SIG-M5 treated with dmso at 0.1 percent for 504 hours (cell line): ENCODE measurements around the gene SESN1.

Source experiments
- DNase-seq: peaks from one replicate; lab custom pipeline; 2025; ENCODE audit not compliant: unreplicated experiment; lab: John Stamatoyannopoulos, UW

The SESN1 gene

DNA sequence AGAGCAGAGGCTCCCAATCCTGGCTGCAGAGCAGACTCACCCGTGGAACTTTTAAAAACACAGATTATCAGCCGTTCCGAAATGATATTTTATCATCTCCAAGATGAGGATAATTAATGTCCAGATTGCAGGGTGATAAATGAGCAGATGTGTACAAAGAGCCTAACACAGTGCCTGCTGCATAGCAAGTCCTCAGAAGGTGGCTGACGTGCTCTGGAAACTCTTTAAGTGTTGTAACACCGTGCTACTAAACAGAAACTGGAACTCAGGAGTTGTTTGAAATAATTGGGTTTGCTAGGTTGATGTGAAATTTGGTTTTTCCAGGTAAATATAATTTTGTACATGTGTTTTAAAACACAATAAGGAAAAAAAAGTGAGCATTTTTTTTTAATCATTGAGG, 128.4 kb downstream of the SESN1 start:
- peak; percentile 41 for DNase-seq

DNA sequence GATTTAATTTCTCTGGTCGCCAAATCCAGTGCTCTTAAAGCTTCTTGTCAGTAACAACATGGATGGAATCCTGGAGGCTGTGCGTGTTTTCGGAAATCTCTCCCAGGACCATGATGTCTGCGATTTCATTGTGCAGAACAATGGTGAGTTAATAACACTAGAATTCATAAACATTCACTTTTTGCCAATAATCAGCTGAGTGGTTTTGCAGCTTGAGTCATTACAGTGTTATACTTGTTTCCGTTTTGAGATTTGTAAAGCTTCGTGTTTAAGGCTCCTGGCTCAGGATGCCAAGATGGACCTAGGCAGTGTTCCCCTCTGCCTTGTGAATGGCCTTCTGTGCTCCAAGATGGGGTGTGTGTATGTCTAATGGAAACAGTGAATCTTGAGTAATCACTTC, 132.7 kb downstream of the SESN1 start:
- no peak for DNase-seq

DNA sequence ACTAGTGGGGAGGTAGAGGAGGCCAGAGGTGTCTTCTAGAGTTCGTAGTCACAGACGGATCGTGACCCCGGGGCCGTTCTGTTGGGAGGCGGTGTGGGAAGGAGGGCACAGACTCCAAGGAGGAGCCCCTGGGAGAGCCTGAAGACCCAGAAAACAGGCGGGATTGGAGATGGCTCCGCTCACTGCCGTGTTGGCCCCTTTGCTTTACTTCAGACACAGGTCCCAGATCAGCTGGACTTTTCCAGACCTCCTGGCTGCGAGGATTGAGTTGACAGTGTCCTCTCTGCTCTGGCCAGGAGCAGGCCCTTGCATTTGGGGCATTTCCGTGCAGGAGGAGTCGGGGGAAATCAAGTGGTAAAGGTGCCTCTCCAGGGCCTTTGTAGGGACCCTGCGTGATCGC, 133.6 kb downstream of the SESN1 start:
- no peak for DNase-seq

DNA sequence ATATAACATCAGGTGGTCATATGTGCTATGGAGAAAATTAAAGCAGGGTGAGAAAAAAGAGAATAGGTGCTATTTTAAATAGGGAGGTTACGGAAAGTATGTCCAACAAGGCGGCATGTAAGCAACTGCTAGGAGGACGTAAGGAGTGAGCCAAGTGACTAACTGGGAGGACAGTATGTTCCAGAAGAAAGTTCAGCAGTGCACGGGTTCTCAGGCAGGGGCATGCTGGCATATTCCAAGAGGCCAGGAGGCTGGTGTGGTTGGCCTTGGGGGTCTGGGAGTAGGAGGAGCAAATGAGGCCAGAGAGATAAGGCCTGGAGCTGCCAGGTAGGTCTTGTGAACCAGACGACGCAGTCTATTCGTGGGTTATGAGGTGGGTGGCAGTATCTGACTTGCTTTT, 134.0 kb downstream of the SESN1 start:
- no peak for DNase-seq

DNA sequence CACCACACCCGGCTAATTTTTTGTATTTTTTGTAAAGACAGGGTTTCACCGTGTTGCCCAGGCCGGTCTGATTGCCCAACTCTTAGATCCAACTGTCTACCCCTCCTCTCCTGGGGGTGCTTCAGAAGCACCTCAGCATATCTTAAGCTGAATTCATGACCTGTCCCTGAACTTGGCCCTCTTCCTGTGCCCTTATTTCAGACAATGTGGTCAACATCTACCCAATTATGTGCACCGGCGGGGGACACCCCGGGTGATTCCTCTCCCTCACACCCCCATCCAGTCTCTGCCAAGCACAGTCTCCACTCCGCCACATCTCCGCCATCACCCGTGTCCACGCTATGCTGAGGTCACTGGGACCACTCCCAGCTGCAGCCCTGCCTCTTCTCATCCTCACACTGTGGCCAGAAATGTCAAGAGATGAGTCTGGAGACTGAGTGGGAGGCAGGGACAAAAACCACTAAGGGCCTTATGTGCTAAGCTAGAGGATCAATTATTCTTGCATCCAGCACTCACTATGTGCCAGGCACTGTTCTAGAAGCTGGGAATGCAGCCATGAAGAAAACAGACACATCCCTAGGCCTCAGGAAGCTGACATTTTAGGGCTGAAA, 134.6 kb downstream of the SESN1 start:
- DNase-seq = no peak

DNA sequence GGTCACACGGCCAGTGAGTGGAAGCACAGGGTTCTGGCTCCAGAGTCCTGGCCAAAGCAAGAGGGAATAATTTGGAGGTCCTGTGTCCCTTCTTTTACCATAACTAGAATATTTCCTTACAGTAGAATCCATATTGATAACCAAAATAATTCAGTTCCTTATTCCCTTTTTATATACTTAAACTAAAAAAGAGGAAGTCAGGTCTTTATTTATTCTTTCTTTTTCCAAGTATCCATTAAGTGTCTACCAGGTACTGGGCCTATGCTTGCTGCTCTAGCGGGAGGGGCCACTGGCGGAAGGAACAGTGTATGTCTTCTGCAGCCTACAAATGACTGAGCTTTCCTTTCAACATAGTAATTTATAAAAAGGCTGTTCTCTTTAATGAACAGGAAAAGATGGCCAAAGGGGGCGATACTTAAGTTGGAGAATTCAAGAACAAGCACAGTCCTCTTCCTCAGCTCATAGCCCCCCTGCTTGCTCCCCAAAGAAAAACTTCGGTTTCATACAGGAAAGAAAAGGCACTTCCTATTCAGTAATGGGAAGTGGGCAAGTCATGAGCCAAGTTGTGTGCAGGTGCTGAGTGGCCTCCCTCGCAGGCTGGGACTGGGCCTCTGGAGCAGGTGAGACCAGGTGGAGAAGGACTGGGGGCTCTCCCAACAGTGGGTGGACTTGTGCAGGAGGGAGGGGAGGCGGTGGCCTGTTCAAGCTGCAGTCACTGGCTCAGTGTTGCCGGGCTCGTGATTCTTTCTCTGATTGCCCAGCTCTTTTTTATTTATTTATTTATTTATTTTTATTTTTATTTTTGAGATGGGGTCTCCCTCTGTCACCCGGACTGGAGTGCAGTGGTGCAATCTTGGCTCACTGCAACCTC, 135.5 kb downstream of the SESN1 start:
- DNase-seq = peak; percentile 3

DNA sequence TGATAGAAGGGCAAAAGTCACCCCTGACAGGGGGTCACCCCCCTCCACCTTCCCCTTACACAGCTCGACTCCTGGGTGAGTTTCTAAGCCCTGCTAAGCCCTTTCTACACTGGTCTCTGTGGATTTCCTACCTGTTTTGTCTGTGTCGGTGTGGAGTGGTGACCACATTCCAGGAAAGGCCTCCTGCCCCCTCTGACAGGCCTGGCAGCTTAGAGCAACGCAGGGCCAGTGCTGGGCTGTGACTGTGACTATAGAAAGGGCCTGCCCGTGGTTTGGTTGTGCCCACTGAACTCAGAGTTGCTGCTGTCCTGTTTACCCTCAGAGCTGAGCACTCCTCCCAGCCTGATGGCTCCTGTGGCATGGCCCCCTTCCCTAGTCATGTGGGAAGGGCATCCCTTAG, 137.4 kb downstream of the SESN1 start:
- DNase-seq = no peak

DNA sequence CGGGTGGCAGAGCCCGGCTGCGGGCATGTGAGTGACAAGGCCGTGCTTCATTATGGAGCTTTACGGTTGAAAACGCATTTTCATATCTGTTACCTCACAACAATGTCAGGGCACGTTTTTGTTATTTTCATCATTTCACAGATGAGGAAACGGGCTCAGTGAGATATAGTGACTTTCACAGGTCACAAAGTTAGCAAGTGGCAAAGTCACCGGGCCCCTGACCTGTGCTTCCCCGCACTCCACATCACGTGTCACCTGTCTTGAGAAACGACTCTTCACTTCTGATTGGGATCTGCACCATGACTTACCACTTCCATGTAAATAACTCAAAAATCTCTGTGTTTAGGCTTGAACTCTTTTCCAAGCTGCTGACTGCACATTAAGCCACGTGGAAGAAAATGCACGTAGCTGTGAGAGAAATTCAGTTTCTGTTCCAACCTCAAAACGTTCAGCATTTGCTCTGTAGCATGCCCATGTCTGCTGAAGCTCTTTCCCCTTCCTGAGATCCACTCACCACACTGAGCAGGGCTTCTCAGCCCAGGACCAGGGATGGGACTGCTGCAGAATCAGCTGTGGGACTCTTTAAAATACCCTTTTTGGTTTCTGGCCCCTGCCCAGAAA, 139.2 kb downstream of the SESN1 start:
- no peak for DNase-seq

DNA sequence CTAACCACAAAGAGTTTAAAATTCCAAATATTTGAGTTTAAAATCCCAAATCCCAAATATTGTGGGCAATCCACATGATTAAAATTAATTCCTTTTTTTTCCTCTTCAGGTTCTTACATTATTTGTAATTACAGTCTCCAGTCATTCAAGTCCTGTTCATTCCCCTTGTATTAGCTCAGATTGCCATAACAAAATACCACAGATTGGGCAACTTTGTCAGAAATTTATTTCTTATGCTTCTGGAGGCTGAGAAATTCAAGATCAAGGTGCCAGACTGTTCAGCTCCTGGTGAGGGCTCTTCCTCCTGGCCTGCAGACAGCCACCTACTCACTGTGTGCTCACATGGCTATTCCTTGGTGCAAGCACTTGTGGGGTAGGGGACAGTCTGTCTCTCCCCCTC, 141.0 kb downstream of the SESN1 start:
- DNase-seq = no peak

DNA sequence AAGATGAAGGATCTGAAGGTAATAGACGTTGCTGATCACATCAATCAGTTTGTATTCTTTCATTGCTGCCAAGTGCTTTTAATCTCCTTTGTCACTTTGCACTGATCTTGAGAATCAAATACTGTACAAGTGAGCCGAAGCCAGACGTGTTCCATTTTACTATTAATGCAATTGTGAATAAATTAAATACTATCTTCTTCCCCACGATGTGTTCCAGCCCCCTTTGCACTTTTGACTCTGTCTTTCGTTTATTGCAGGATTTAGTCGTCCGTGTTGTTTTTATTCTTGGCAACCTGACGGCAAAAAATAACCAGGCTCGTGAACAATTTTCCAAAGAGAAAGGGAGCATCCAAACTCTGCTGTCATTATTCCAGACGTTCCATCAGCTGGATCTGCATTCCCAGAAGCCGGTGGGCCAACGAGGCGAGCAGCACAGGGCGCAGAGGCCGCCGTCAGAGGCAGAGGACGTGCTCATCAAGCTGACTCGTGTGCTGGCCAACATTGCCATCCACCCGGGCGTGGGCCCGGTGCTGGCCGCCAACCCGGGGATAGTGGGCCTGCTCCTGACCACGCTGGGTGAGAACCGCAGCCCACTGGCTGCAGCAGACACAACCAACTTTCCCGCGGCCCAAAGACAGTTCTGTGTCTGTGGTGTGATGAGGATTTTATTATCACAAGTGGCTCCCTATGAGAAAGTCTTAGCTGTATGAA, 141.7 kb downstream of the SESN1 start:
- DNase-seq = no peak

DNA sequence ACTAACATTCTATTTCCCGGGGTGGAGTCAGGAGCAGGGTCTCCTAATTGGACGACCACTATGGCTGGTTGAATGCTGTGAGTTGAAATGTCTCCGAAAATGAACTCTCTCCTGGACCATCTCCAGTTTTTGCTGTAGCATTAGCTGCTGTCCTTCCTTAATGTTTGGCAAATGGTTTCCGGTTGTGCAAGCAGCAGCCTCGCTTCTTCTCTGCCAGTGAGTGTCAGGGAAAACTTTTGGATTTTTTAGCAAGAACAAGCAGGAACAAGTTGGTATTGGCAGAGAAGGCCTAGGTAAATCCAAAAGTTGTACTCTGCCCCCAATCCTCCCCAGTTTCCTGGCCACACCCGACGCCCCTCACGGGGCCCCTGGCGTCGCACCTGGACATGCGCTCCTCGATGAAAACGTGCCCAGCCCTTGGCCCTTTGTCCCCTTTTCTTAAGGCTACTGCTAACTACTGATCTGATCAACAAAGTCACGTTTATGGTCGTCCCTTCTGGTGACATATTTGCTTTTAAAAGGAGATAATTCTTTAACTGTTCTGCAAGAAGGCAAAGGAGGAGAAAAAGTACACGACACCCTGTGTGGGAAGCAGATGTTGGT, 143.2 kb downstream of the SESN1 start:
- DNase-seq = no peak

DNA sequence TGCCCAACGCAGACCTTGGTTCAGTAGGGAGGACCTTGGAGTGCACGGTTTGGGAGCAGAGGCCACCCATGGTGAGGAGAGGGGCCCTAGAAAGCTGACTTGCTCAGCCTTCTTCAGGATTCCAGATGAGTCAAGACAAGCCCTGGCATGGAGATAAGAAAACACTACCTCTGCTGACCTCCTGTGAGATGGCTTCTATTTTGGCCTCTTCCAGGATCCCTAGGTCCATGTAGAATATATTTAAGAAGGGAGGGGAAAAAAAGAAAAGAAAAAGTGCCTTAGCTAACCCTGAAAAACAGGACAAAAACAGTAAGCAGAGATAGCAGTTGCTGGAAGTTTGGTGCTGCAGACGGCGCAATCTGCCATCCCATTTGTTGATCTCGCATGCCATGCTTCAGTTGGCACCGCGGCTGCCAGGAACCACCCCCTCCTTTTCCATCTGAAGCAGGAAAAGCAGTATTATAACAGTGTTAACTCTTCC, 146.4 kb downstream of the SESN1 start:
- no peak for DNase-seq

DNA sequence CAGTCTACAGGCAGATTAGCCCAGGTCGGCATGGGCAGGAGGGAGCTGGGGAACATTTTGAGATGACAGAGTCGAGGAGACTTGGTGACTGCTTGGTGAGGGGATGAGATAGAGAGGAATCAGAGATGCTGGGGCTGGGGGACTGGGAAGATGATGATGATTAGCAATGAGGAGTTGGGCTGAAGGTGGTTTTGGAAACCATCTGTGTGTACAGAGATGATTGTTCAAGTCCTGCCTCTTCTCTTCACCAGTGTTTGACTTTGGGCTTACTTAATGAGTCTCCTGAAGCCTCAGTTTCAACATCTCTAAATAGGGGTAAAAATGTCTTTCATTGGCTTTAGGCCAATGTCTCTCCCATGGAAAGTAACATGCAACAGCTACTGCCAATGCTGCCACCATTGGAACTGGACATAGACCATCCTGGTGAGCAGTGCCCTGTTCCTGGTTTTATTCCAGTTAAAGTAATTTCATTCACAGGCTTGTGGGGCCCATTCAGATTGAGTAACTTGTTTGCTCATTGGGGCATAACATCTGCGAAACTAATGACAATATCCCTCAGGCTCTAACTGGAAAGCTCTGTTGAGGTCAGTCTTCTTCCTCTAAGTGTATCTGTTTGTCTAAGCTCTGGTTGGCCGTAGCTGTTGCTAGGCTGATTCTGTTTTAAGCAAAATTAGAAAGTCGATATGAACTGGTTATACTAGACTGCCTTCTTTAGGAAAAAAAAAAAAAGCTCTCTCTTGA, 147.4 kb downstream of the SESN1 start:
- peak; percentile 81 for DNase-seq

DNA sequence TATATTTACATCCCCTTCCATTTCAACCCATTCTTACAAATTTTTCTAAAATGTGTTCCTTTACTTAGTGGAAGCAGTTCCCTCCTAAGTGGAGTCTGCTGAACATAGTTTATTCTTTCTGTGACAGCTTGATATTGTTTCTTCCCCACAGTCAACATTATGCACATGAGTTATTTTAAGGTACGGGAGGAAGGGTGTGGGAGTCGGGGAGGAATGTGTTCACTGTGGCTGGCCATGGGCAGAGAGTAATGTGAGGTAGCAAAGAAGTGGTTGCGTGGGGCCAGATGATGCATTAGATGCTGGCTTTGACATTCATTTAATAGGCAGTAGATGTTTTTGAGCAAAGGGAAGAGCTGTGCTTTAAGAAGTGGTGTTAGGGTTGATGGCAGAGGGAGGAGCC, 148.0 kb downstream of the SESN1 start:
- DNase-seq = no peak

DNA sequence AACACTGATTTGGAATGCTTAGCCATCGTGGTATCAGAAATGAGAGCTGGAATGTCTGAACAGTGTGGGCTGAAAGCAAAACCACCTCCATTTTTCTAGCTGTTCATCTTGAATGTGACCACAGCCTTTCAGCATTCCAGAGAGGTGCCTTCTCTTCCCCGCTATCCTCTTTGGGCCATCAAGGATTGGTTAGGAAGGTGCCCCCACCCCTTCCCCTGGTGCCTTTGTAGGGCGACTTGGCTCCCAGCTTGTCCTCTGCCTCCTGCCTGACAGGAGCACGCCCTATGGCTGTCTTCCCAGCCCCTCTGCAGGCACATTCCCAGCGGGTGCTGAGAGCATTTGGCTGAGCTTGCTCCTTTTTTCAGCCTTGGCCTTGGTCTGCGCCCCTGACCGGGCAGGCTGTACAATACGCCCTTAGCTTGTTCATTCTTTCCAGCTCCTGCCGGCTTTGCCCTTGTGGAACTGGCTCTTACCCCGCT, 148.9 kb downstream of the SESN1 start:
- DNase-seq = no peak

DNA sequence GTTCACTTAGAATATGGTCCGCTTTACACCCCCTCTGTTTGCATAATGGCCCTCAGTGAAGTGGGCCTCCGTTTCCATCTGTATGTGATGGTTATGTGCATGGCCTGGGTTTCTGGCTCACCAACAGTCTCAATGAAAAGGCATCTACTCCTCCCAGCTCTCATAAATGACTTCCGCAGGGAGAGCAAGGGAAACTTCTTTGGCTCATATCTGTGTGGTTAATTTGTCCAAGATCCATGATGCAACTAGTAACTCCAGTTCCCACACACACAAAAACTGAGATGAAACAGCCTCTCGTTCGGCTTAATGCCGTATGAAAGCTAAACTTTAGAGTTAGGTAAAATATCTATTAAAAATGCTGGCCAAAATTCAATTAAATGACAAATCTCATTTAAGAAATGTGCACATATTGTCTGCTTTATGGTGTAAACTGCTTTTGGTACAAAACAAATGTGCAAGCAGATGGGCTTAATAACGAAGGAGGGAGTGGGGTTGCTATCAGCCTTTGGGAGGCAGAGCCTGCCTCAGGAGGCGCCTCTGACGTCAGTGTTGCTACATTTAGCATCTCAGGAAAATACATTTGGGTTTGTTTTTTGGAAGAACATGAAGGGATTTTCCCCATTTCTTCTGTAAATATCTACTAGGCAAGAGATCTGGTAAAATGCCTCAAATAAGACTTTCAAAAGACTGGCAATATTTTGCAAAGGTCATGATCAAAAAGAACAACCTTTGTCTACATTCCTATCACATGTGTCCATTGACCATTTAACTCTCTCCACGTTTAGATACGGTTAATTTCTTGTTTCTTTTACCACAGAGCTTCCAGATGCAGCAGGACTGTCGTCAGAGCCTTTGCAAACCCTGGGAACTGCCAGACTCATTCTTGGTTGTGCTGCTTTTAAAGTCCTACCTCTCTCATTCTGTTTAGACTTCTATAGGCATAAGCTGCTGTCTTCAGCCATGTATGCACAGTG, 149.7 kb downstream of the SESN1 start:
- DNase-seq = no peak

DNA sequence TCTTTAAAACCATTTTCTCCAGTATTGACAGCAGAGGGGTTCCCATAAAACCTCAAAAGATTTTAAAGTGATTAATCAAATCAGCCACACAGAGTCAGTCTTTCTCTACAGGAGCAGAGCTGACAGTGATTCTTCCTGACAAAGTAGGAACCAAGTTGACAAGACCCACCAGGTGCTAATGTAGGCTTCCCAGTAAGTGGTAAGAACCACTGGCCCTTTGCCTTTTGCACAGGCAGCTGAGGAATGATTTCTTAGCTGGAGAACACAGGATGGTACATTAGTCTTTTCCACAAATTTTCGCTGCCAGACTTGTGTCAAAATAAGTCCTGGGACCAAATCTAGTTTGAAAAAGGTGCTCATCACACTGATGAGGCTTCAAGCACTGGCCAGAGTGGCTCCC, 150.6 kb downstream of the SESN1 start:
- DNase-seq = no peak

DNA sequence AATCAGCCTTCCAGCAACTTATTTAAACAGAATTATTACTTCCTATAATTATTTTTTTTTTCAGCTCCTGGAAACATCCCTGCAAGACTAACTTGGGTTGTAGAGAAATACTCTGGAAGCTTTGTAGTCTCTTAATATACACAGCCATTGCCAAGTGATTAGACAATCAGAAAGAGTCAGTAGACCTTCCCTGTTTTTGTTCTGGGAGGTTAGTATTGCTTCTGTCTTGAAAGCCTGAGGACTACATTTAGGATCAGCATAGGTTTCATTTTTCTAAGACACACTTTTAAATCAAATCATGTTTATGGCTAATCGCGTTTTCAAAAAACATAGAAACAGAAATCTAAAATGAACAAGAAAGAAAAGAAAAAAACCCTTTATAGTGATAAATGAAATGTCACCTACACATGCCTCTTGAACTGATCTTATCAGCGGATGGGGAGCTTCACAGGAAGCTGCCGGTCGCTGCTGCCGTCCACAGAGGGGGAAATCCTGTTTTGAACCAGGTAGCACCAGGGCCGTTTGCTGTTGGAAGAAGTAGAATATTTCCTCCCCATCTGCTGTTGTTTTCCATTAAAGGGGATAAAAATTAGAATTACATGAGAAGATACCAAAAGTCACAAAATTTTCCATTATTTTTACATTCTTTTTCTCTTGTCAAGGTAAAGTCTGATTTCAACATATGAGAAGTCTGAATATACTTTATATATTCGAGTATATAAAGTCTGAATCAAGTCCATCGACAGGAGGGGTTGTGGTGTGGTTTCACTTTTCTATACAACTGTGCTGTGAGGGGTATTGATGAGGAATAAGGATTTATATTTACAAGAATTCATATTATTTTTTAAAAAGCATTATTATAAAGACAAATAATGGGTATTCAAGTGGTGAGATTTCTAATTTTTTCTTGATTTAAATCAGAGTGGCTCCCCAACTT, 151.8 kb downstream of the SESN1 start:
- DNase-seq = no peak
